DND-41 (cell line): Measurements from ENCODE around the gene LRRC3.
A peak's percentile ranks its signal among the peaks of the same experiment; 100 is the strongest.

Experiments used
- ATAC-seq: fragments of 200-7000 bp; cut with Tn5 transposase; 3 replicates; pipeline ENCODE4 v1.9.1; 2021; ENCODE audit warnings: low read depth; ENCODE audit not compliant: insufficient read depth
- DNase-seq: peaks from one replicate; pipeline ENCODE4 v3.0.0-alpha.2; 2020
- H2AFZ ChIP-seq: 2 replicates; pipeline ENCODE4 v1.6.0; 2012; ENCODE audit warnings: low read depth, low read length
- H3K27ac ChIP-seq: 2 replicates; pipeline ENCODE4 v1.5.1; 2012; ENCODE audit warnings: low read length, inconsistent platforms
- H3K27me3 ChIP-seq: fragments of 200-600 bp; sonication (generic); 2 replicates; pipeline ENCODE4 v1.6.0; 2012; ENCODE audit warnings: low read length, mild to moderate bottlenecking, inconsistent platforms; ENCODE audit not compliant: insufficient read depth, poor library complexity
- H3K36me3 ChIP-seq: 2 replicates; pipeline ENCODE4 v1.5.1; 2012; ENCODE audit warnings: low read length, inconsistent platforms; ENCODE audit not compliant: insufficient read depth
- H3K4me1 ChIP-seq: 2 replicates; pipeline ENCODE4 v1.5.1; 2012; ENCODE audit warnings: mild to moderate bottlenecking, low read length; ENCODE audit not compliant: insufficient read depth
- H3K4me2 ChIP-seq: 2 replicates; pipeline ENCODE4 v1.6.0; 2012; ENCODE audit warnings: mild to moderate bottlenecking, moderate library complexity, low read length, inconsistent platforms; ENCODE audit not compliant: insufficient read depth
- H3K4me3 ChIP-seq, 2 experiments: fragments of 200-600 bp in 1 of 2; shearing (Covaris generic) in 1 of 2; 2 replicates each; pipeline ENCODE4 v1.5.1; 2012 to 2016; ENCODE audit warnings: inconsistent platforms in 2 of 2, low read length in 2 of 2, mild to moderate bottlenecking in 2 of 2, low read depth in 1 of 2, moderate library complexity in 1 of 2
- H3K79me2 ChIP-seq: 2 replicates; pipeline ENCODE4 v1.6.0; 2012; ENCODE audit warnings: low read length, inconsistent platforms; ENCODE audit not compliant: insufficient read depth
- H3K9ac ChIP-seq: 2 replicates; pipeline ENCODE4 v1.6.0; 2012; ENCODE audit warnings: low read depth, mild to moderate bottlenecking, inconsistent platforms, low read length, moderate library complexity
- H3K9me3 ChIP-seq: 2 replicates; pipeline ENCODE4 v1.5.1; 2012; ENCODE audit warnings: low read length, moderate library complexity, mild to moderate bottlenecking, inconsistent platforms; ENCODE audit not compliant: insufficient read depth, severe bottlenecking
- H4K20me1 ChIP-seq: 2 replicates; pipeline ENCODE4 v1.6.0; 2012; ENCODE audit warnings: low read length; ENCODE audit not compliant: insufficient read depth
- EZH2 ChIP-seq: IDR thresholded peaks from 3 replicates; pipeline ENCODE4 v1.6.1; 2012; ENCODE audit warnings: borderline replicate concordance, low read depth, mild to moderate bottlenecking, moderate library complexity, low read length, inconsistent platforms; ENCODE audit not compliant: severe bottlenecking
- TF ChIP-seq, protein P1 (sequence below): IDR thresholded peaks from 2 replicates; pipeline ENCODE4 v1.5.1; 2012; ENCODE audit warnings: borderline replicate concordance, low read length, moderate library complexity, mild to moderate bottlenecking; ENCODE audit not compliant: poor library complexity, severe bottlenecking; ENCODE audit errors: extremely low read depth

The LRRC3 gene

DNA sequence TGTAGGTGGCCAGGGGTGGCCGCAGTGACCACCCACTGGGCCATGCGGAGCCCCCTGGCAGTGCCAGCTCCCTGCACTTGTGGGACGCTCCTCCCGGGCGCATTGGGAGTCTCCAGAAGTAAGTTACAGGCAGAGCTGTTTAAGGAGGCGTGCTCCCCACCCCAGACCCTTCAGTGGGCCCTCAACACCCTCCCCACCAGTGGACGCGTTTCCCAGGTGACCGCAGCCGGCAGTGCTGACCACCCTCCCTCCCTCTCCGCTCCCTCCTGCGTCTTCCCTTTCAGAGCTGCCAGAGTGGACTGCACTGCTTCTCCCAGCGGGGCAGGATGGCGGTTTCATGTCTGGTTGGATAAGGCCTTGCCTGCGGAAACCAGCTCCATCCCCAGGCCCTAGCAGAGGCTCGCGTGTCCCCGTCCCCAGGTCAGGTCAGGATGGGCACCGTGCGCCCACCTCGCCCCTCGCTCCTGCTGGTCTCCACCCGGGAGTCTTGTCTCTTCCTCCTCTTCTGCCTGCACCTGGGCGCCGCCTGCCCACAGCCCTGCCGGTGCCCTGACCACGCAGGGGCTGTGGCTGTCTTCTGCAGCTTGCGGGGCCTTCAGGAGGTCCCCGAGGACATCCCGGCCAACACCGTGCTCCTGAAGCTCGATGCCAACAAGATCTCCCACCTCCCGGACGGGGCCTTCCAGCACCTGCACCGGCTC is 1.1 kb downstream of the LRRC3 start:
- ATAC-seq = no peak
- peak overlapping the region; percentile 67 for H3K4me2 ChIP-seq

DNA sequence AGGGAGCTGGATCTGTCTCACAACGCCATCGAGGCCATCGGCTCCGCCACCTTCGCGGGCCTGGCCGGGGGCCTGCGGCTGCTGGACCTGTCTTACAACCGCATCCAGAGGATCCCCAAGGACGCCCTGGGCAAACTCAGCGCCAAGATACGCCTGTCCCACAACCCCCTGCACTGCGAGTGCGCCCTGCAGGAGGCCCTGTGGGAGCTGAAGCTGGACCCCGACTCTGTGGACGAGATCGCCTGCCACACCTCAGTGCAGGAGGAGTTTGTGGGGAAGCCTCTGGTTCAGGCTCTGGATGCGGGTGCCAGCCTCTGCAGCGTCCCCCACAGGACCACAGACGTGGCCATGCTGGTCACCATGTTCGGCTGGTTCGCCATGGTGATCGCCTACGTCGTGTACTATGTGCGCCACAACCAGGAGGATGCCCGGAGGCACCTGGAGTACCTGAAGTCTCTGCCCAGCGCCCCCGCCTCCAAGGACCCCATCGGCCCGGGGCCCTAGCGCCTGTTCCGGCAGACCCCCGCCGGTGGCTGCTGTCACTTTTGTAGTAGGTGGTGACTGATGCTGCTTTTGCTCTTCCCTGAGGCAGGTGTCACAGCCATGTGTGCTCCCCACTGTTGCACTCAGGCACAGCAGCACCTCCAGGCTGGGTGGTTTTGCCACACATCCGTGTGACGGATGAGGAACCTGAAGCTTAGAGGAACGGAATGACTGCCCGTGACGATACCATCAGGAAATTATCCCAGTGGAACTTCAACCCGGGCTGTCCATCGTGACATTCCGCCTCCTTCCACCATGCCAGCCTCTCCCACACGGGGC is 1.8 kb downstream of the LRRC3 start:
- Histone ChIP-seq H3K27ac (no peak overlapping the region), H4K20me1 (peaks cover 4% of the 10 kb centered on the region; the same call in 1 of the 2 replicates), H2AFZ (no peak overlapping the region), H3K79me2 (no peaks in the 10 kb centered on the region), H3K4me3 (no peak overlapping the region), H3K9me3 (peaks cover 8% of the 10 kb centered on the region), H3K4me2 (no peak overlapping the region), H3K4me1 (peaks cover 10% of the 10 kb centered on the region), H3K36me3 (no peaks in the 10 kb centered on the region), H3K9ac (no peak overlapping the region), H3K27me3 (peaks cover 6% of the 10 kb centered on the region)
- ATAC-seq = no peak
- TF ChIP-seq, protein P1, sequence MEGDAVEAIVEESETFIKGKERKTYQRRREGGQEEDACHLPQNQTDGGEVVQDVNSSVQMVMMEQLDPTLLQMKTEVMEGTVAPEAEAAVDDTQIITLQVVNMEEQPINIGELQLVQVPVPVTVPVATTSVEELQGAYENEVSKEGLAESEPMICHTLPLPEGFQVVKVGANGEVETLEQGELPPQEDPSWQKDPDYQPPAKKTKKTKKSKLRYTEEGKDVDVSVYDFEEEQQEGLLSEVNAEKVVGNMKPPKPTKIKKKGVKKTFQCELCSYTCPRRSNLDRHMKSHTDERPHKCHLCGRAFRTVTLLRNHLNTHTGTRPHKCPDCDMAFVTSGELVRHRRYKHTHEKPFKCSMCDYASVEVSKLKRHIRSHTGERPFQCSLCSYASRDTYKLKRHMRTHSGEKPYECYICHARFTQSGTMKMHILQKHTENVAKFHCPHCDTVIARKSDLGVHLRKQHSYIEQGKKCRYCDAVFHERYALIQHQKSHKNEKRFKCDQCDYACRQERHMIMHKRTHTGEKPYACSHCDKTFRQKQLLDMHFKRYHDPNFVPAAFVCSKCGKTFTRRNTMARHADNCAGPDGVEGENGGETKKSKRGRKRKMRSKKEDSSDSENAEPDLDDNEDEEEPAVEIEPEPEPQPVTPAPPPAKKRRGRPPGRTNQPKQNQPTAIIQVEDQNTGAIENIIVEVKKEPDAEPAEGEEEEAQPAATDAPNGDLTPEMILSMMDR = no peak
- no peak for TF ChIP-seq EZH2
- DNase-seq = no peak

More for the DNA sequence above, 1.1 kb downstream of the LRRC3 start:
- TF ChIP-seq, protein P1 = no peak
- no peak for TF ChIP-seq EZH2
- Histone ChIP-seq H4K20me1 (peaks cover 4% of the 10 kb centered on the region; the same call in 1 of the 2 replicates), H3K9me3 (peaks cover 8% of the 10 kb centered on the region), H3K27ac (no peak overlapping the region), H2AFZ (no peak overlapping the region), H3K4me1 (peaks cover 10% of the 10 kb centered on the region), H3K4me3 (peak overlapping the region in 1 of 2 experiments; percentile 53; a peak in 1 of 4 replicates), H3K27me3 (peaks cover 6% of the 10 kb centered on the region), H3K9ac (peak overlapping the region; percentile 43; the same call in 1 of the 2 replicates), H3K79me2 (no peaks in the 10 kb centered on the region), H3K36me3 (no peaks in the 10 kb centered on the region)
- no peak for DNase-seq

DNA sequence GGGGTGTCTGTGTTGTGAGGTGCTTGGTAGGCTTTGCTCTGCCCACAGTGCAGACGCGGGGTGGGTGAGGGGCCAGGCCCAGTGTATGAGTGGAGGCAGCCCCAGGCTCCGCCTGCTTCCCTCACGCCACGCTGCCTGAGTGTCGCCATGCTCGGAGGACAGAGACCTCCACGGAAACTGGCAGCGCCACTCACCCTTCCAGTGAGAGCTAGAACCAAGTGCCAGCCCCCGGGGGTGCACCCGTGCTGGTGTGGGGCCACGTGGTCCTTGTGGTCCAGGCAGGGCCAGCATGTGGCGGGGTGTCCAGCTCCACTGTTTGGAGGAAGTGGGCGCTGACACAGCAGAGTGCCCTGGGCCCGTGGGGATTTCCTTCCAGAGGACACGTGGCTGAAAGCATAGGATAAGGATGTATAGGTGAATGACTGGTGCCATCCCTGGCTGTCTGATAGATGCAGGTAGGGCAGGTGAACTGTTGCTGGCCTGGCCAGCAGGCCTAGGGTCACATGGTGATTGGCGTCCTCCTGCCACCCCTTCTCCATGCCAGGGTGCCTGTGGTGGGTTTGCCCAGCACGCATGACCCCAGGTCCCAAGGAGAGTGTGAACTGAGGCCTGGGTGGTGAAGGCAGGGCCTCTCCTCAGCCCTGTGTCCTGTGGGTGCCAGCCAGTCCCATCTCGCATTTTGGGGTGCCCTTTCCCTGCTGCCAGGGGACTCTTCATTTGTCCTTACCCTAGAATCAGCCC is 3.8 kb downstream of the LRRC3 start:
- Histone ChIP-seq H3K79me2 (no peaks in the 10 kb centered on the region), H3K36me3 (no peaks in the 10 kb centered on the region), H3K4me3 (no peak overlapping the region), H2AFZ (no peak overlapping the region), H3K27ac (no peak overlapping the region), H3K4me2 (no peak overlapping the region), H4K20me1 (peaks cover 4% of the 10 kb centered on the region; the same call in 1 of the 2 replicates), H3K27me3 (peaks cover 6% of the 10 kb centered on the region), H3K4me1 (peaks cover 10% of the 10 kb centered on the region), H3K9me3 (peaks cover 3% of the 10 kb centered on the region), H3K9ac (no peak overlapping the region)
- DNase-seq = no peak
- ATAC-seq = no peak
- TF ChIP-seq, protein P1 = no peak
- TF ChIP-seq EZH2 = no peak
